ENCODE data around the gene SUN1. TPM values are rescaled to one million over a fixed set of nuclear protein-coding genes. Genes with fewer than 3 reads are reported as not detected.

SUN1 gene
- total and polyA plus RNA-seq, 2 experiments from 2014 or later = 72.3 to 109 TPM

- peaks cover 10% of the 10 kb centered on the region for H3K79me2 ChIP-seq
- peak overlapping the region; percentile 98 for H3K27ac ChIP-seq
- H3K9me2 ChIP-seq (replicated peaks; ENCODE audit: insufficient read depth) = no peaks in the 10 kb centered on the region
- TF ChIP-seq EZH2phosphoT487 (IDR thresholded peaks at IDR 0.05; ENCODE audit: low read depth, severe bottlenecking, unreplicated experiment) = no peak
- TF ChIP-seq, protein P1, sequence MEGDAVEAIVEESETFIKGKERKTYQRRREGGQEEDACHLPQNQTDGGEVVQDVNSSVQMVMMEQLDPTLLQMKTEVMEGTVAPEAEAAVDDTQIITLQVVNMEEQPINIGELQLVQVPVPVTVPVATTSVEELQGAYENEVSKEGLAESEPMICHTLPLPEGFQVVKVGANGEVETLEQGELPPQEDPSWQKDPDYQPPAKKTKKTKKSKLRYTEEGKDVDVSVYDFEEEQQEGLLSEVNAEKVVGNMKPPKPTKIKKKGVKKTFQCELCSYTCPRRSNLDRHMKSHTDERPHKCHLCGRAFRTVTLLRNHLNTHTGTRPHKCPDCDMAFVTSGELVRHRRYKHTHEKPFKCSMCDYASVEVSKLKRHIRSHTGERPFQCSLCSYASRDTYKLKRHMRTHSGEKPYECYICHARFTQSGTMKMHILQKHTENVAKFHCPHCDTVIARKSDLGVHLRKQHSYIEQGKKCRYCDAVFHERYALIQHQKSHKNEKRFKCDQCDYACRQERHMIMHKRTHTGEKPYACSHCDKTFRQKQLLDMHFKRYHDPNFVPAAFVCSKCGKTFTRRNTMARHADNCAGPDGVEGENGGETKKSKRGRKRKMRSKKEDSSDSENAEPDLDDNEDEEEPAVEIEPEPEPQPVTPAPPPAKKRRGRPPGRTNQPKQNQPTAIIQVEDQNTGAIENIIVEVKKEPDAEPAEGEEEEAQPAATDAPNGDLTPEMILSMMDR (IDR thresholded peaks at IDR 0.05; ENCODE audit: poor library complexity) = peak; percentile 97
- peak; percentile 91 for DNase-seq (ENCODE audit: low spot score)
- no peak overlapping the region for H2AFZ ChIP-seq
- H3K27me3 ChIP-seq = no peaks in the 10 kb centered on the region
- no peaks in the 10 kb centered on the region for H3K36me3 ChIP-seq (replicated peaks; ENCODE audit: insufficient read depth, low read depth)
- peaks cover 17% of the 10 kb centered on the region for H3K4me1 ChIP-seq (ENCODE audit: insufficient read depth)
- H3K4me3 ChIP-seq = no peak overlapping the region
- peak overlapping the region; percentile 55 for H3K4me2 ChIP-seq
- 37% methylated on average over 18 of the region's 18 CpGs for WGBS (ENCODE audit: low lambda C conversion rate, missing lambda C conversion rate)
- no peaks in the 10 kb centered on the region for H3K9me3 ChIP-seq (ENCODE audit: low read depth)
- peaks cover 6% of the 10 kb centered on the region for H4K20me1 ChIP-seq (ENCODE audit: insufficient read depth, poor library complexity, severe bottlenecking)
Observed at GRCh38 chr7:873367-874002, 41.2 kb downstream of the SUN1 start.

DNA sequence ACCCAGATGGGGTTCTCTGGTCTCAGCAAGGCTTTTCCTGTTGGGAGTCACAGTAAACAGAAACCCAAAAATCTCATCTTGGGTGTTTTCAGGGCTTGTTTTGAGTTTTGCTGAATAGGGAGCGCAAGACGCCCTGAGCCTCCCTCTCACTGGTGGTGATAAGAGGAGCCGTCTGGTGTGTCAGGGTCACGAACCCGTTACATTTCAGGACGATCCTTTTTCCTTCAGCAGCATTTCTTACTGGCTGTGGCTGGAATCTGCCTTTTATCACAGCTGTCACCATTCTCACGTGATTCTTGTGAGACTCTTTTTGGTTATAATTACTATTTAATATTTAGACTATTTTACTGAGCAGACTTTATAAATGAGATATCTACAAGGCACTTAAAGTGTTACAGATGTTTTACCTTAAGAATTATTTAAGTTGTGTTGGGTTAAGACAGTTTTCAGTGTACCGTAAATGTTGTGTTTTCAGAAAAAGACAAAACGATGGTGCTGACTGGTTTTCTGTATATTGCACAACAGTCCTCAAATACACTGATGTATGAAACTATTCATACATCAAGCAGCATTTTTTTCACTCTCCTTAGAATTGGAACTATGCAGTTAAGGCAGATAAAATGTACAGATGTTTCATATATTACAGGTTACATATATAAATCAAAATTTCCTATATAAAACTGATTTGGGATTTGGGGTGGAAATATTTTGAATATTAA is 41.9 kb downstream of the SUN1 start:
- Histone ChIP-seq H3K4me2 (peak overlapping the region; percentile 55), H3K9me2 (replicated peaks; ENCODE audit: insufficient read depth) (no peaks in the 10 kb centered on the region), H3K9me3 (ENCODE audit: low read depth) (no peaks in the 10 kb centered on the region), H3K4me3 (no peak overlapping the region), H4K20me1 (ENCODE audit: insufficient read depth, poor library complexity, severe bottlenecking) (peaks cover 13% of the 10 kb centered on the region), H3K27ac (peak overlapping the region; percentile 98), H3K36me3 (replicated peaks; ENCODE audit: insufficient read depth, low read depth) (no peaks in the 10 kb centered on the region), H2AFZ (no peak overlapping the region), H3K79me2 (peaks cover 17% of the 10 kb centered on the region), H3K4me1 (ENCODE audit: insufficient read depth) (peaks cover 24% of the 10 kb centered on the region), H3K27me3 (no peaks in the 10 kb centered on the region)
- TF ChIP-seq EZH2 (IDR thresholded peaks at IDR 0.05; ENCODE audit: borderline replicate concordance) = no peak
- TF ChIP-seq, protein P1 (IDR thresholded peaks at IDR 0.05; ENCODE audit: poor library complexity) = no peak
- no peak for TF ChIP-seq EZH2phosphoT487 (IDR thresholded peaks at IDR 0.05; ENCODE audit: low read depth, severe bottlenecking, unreplicated experiment)
- peak; percentile 66 for DNase-seq (ENCODE audit: low spot score)
- WGBS (ENCODE audit: low lambda C conversion rate, missing lambda C conversion rate) = 57% methylated on average over 9 of the region's 9 CpGs

GRCh38 chr7:875051-875450 is 42.8 kb downstream of the SUN1 start:
- no peaks in the 10 kb centered on the region for H3K9me3 ChIP-seq (ENCODE audit: low read depth)
- H3K79me2 ChIP-seq = peaks cover 26% of the 10 kb centered on the region
- H3K36me3 ChIP-seq (replicated peaks; ENCODE audit: insufficient read depth, low read depth) = no peaks in the 10 kb centered on the region
- DNase-seq (ENCODE audit: low spot score) = no peak
- H3K4me1 ChIP-seq (ENCODE audit: insufficient read depth) = peaks cover 25% of the 10 kb centered on the region
- no peaks in the 10 kb centered on the region for H3K9me2 ChIP-seq (replicated peaks; ENCODE audit: insufficient read depth)
- peak overlapping the region; percentile 98 for H3K27ac ChIP-seq
- H3K27me3 ChIP-seq = no peaks in the 10 kb centered on the region
- no peak overlapping the region for H3K4me3 ChIP-seq
- H2AFZ ChIP-seq = no peak overlapping the region
- TF ChIP-seq EZH2 (IDR thresholded peaks at IDR 0.05; ENCODE audit: borderline replicate concordance) (no peak), EZH2phosphoT487 (IDR thresholded peaks at IDR 0.05; ENCODE audit: low read depth, severe bottlenecking, unreplicated experiment) (no peak)
- TF ChIP-seq, protein P1 (IDR thresholded peaks at IDR 0.05; ENCODE audit: poor library complexity) = no peak
- H4K20me1 ChIP-seq (ENCODE audit: insufficient read depth, poor library complexity, severe bottlenecking) = peaks cover 22% of the 10 kb centered on the region
- WGBS (ENCODE audit: low lambda C conversion rate, missing lambda C conversion rate) = 79% methylated on average over 7 of the region's 7 CpGs
- H3K4me2 ChIP-seq = peak overlapping the region; percentile 87
